Smooth muscle cell (in vitro differentiated cells): Measurements from ENCODE around the gene PTDSS2. TPM values are rescaled to one million over a fixed set of nuclear protein-coding genes. Genes with fewer than 3 reads are reported as not detected.

ENCODE experiments used
- DNase-seq: peaks from one replicate; lab custom pipeline; 2025; ENCODE audit not compliant: unreplicated experiment; lab: John Stamatoyannopoulos, UW
- H2AFZ ChIP-seq: fragments of 200-600 bp; sonication (generic); 2 replicates; pipeline ENCODE4 v1.6.0; 2016; ENCODE audit warnings: antibody characterized with exemption, low read depth, mild to moderate bottlenecking
- H3F3A ChIP-seq: fragments of 200-600 bp; sonication (generic); 2 replicates; pipeline ENCODE4 v1.6.0; 2017; ENCODE audit warnings: antibody characterized with exemption, low read depth
- H3K27ac ChIP-seq: fragments of 200-600 bp; sonication (generic); 2 replicates; pipeline ENCODE4 v1.5.1; 2016; ENCODE audit warnings: low read depth, mild to moderate bottlenecking
- H3K27me3 ChIP-seq: fragments of 200-600 bp; sonication (generic); 2 replicates; pipeline ENCODE4 v1.6.1; 2016; ENCODE audit warnings: low read depth, mild to moderate bottlenecking
- H3K36me3 ChIP-seq: fragments of 200-600 bp; sonication (generic); 2 replicates; pipeline ENCODE4 v1.5.1; 2016; ENCODE audit warnings: low read depth
- H3K4me1 ChIP-seq: fragments of 200-600 bp; sonication (generic); 2 replicates; pipeline ENCODE4 v1.5.1; 2016; ENCODE audit warnings: low read depth
- H3K4me2 ChIP-seq: fragments of 200-600 bp; sonication (generic); 2 replicates; pipeline ENCODE4 v1.6.0; 2016; ENCODE audit warnings: mild to moderate bottlenecking
- H3K4me3 ChIP-seq: fragments of 200-600 bp; sonication (generic); 2 replicates; pipeline ENCODE4 v1.5.1; 2016; ENCODE audit warnings: mild to moderate bottlenecking
- H3K79me2 ChIP-seq: fragments of 200-600 bp; sonication (generic); 2 replicates; pipeline ENCODE4 v1.6.0; 2016; ENCODE audit warnings: low read depth, mild to moderate bottlenecking
- H3K9ac ChIP-seq: fragments of 200-600 bp; sonication (generic); 2 replicates; pipeline ENCODE4 v1.6.0; 2016; ENCODE audit warnings: low read depth
- H3K9me3 ChIP-seq: fragments of 200-600 bp; sonication (generic); replicated peaks from 2 replicates; pipeline ENCODE4 v1.5.1; 2016; ENCODE audit warnings: low read depth
- H4K20me1 ChIP-seq: fragments of 200-600 bp; sonication (generic); 2 replicates; pipeline ENCODE4 v1.6.0; 2016; ENCODE audit warnings: low read depth
- WGBS: methylation state at CpG from one replicate; pipeline ENCODE4 v1.1.7; 2016; ENCODE audit warnings: low lambda C conversion rate; 5-methylcytosine and 5-hydroxymethylcytosine counted together
- polyA plus RNA-seq: library from polyadenylated mRNA; unstranded; fragments of >200 nt; fragmentation: Nextera tagmentation; extraction: Ambion mirVana; gene quantifications from 2 replicates; pipeline ENCODE4 v1.2.1, GENCODE V29; 2016
- total RNA-seq: library from RNA; depleted of rRNA; stranded (reverse); fragments of >200 nt; gene quantifications from 2 replicates; pipeline ENCODE4 v1.2.3, GENCODE V29; 2014
- TF ChIP-seq, protein P1 (sequence below): fragments of 200-600 bp; sonication (generic); IDR thresholded peaks from 2 replicates; pipeline ENCODE4 v1.5.1; 2017; ENCODE audit warnings: borderline replicate concordance, mild to moderate bottlenecking, antibody characterized with exemption; ENCODE audit not compliant: insufficient read depth, poor library complexity, severe bottlenecking

The PTDSS2 gene
- total and polyA plus RNA-seq, 2 experiments from 2014 or later, result 15.2 to 25.2 TPM

DNA sequence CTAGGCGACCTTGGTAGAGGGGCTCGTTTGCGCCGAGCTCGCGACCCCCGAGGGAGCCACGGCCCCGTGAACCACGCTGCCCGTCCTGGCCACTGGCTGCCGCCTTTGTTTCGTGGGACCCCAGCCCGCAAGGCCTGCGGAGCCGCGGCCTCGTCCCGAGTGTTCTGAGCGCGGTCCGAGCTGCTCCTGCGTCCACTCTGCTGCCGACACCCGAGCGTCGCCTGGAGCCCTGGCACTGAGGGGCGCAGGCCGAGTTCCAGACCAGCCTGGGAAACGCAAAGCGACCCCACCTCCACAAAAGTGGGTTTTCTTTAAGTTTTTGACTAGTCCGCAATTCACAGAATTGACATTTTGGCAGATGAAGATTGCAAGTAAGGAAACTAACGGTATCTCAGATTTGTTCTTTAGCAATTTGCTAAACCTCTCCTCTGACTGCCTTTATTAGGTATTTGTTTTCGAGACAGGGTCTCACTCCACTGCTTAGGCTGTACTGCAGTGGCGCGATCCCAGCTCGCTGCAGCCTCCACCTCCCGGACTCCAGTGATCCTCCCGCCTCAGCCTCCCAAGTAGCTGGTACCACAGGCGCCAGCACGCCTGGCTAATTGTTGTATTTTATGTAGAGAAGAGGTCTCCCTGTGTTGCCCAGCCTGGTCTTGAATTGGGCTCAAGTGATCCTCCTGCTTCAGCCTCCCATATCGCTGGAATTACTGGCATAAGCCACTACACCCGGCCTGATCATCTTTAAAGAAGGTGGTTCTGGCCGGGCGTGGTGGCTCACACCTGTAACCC, 57.8 kb downstream of the PTDSS2 start:
- H3K36me3 ChIP-seq, result no peaks in the 10 kb centered on the region
- H3K4me2 ChIP-seq, result peak overlapping the region; percentile 95
- peaks cover 36% of the 10 kb centered on the region for H3K79me2 ChIP-seq
- H2AFZ ChIP-seq, result no peak overlapping the region
- TF ChIP-seq, protein P1, sequence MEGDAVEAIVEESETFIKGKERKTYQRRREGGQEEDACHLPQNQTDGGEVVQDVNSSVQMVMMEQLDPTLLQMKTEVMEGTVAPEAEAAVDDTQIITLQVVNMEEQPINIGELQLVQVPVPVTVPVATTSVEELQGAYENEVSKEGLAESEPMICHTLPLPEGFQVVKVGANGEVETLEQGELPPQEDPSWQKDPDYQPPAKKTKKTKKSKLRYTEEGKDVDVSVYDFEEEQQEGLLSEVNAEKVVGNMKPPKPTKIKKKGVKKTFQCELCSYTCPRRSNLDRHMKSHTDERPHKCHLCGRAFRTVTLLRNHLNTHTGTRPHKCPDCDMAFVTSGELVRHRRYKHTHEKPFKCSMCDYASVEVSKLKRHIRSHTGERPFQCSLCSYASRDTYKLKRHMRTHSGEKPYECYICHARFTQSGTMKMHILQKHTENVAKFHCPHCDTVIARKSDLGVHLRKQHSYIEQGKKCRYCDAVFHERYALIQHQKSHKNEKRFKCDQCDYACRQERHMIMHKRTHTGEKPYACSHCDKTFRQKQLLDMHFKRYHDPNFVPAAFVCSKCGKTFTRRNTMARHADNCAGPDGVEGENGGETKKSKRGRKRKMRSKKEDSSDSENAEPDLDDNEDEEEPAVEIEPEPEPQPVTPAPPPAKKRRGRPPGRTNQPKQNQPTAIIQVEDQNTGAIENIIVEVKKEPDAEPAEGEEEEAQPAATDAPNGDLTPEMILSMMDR, result no peak
- H3K4me1 ChIP-seq, result peaks cover 9% of the 10 kb centered on the region
- H3F3A ChIP-seq, result no peaks in the 10 kb centered on the region
- DNase-seq, result no peak
- peak overlapping the region; percentile 99 for H3K27ac ChIP-seq
- peak overlapping the region; percentile 75 for H3K4me3 ChIP-seq
- peak overlapping the region; percentile 99 for H3K9ac ChIP-seq
- H4K20me1 ChIP-seq, result peaks cover 4% of the 10 kb centered on the region
- H3K27me3 ChIP-seq, result no peaks in the 10 kb centered on the region
- no peaks in the 10 kb centered on the region for H3K9me3 ChIP-seq
- 35% methylated on average over 45 of the region's 45 CpGs for WGBS

DNA sequence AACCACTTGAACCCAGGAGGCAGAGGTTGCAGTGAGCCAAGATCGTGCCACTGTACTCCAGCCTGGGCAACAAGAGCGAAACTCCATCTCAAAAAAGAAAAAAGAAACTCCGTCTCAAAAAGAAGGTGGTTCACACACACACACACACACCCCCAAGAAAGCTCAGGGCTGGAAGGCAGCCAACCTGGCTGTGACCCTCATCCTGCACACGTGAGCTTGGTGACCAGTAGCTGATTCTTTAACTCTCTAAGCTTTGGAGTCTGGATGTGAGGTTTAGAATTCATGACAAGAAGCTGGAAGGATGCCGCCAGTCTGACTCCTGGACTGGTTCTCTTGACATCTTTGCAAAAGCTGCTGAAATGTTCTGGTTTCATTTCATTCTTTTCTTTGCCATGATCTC, 58.9 kb downstream of the PTDSS2 start:
- TF ChIP-seq, protein P1, result no peak
- Histone ChIP-seq H3F3A (no peaks in the 10 kb centered on the region), H3K27ac (no peak overlapping the region), H3K4me1 (peaks cover 9% of the 10 kb centered on the region), H3K4me2 (no peak overlapping the region), H3K9ac (no peak overlapping the region), H3K4me3 (no peak overlapping the region), H4K20me1 (peaks cover 4% of the 10 kb centered on the region), H2AFZ (no peak overlapping the region), H3K79me2 (peaks cover 27% of the 10 kb centered on the region), H3K27me3 (no peaks in the 10 kb centered on the region), H3K9me3 (no peaks in the 10 kb centered on the region), H3K36me3 (no peaks in the 10 kb centered on the region)
- DNase-seq, result no peak
- WGBS, result 94% methylated on average over 5 of the region's 5 CpGs

DNA sequence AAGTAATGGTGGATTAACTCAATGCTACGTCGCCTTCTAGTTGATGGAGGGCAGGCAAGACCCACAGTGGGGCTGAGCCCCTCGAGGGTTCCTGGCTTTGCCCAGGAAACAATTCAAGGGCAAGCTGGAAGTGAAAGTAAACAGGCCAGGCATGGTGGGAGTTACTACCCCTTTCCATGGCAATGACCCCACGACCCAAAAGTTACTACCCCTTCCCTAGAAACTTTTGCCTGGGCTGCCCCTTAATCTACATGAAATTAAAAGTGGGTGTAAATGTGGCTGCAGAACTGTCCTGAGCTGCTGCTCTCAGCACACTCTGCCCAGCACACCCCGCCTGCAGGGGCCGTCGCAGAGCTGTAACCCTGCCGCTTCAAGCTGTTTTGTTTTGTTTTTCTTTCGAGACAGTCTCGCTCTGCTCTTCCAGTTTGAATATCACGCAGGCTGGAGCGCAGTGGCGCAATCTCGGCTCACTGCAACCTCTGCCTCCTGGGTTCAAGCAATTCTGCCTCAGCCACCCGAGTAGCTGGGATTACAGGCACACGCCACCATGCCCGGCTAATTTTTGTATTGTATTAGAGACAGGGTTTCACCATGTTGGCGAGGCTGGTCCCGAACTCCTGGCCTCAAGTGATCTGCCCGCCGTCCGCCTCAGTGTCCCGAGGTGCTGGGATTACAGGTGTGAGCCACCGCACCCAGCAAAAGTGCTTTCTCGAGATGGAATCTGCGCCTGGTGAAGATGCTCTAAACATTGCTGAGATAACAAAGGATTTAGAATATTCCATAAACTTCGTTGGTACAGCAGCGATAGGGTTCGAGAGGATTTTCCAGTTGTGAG, 62.9 kb downstream of the PTDSS2 start:
- H3K4me2 ChIP-seq, result no peak overlapping the region
- DNase-seq, result no peak
- H3K9ac ChIP-seq, result no peak overlapping the region
- H3K27me3 ChIP-seq, result no peaks in the 10 kb centered on the region
- H3K36me3 ChIP-seq, result no peaks in the 10 kb centered on the region
- no peaks in the 10 kb centered on the region for H3K9me3 ChIP-seq
- no peaks in the 10 kb centered on the region for H3K4me1 ChIP-seq
- H3K4me3 ChIP-seq, result no peak overlapping the region
- no peak overlapping the region for H2AFZ ChIP-seq
- peaks cover 5% of the 10 kb centered on the region for H3K79me2 ChIP-seq
- 96% methylated on average over 29 of the region's 29 CpGs for WGBS
- peaks cover 4% of the 10 kb centered on the region for H3F3A ChIP-seq
- TF ChIP-seq, protein P1, result no peak
- no peak overlapping the region for H3K27ac ChIP-seq
- H4K20me1 ChIP-seq, result peaks cover 3% of the 10 kb centered on the region
